HCT116 (cell line): ENCODE results near the gene LACTB. TPM values are rescaled to one million over a fixed set of nuclear protein-coding genes. Genes with fewer than 3 reads are reported as not detected.

ENCODE experiments used
- ATAC-seq: fragments of 200-7000 bp; cut with Tn5 transposase; 2 replicates; pipeline ENCODE4 v1.9.1; 2020; ENCODE audit warnings: mild to moderate bottlenecking, moderate library complexity
- BruUV-seq: library from RNA; stranded (reverse); fragments of 400-500 nt; replicated peaks from 2 replicates; lab custom pipeline; 2021; lab: Mats Ljungman, UMichigan
- CTCF ChIA-PET: fragments of 300-600 bp; sonication (Branson Sonifier 250); formaldehyde crosslinking; loops from one replicate; lab custom pipeline; 2021; ENCODE audit warnings: antibody characterized with exemption; lab: Charles Lee
- POLR2A ChIA-PET: fragments of 300-600, 350-600 bp; sonication (Branson Sonifier 250); formaldehyde crosslinking; loops from one replicate; lab custom pipeline; 2021; ENCODE audit warnings: antibody characterized with exemption; lab: Charles Lee
- RAD21 ChIA-PET, 2 experiments: fragments of 300-600 bp; sonication (Branson Sonifier 250); formaldehyde crosslinking; loops; one replicate each; lab custom pipeline; 2023; ENCODE audit warnings: low total read pairs in 2 of 2; ENCODE audit not compliant: uncharacterized antibody in 2 of 2, unreplicated experiment in 2 of 2, low non-redundant PET in 1 of 2; lab: Charles Lee
- DNase-seq: peaks from one replicate; pipeline ENCODE4 v3.0.0-alpha.2; 2010; ENCODE audit warnings: low read depth, low spot score
- H2AFZ ChIP-seq: fragments of 200-600 bp; shearing (Covaris generic), sonication (generic); 2 replicates; pipeline ENCODE4 v1.6.1; 2017; ENCODE audit warnings: low read depth, mixed run types, mixed read lengths, antibody characterized with exemption, low read length; ENCODE audit not compliant: poor library complexity, severe bottlenecking
- H3K27ac ChIP-seq: 2 replicates; pipeline ENCODE4 v1.5.1; 2012; ENCODE audit warnings: low read depth, low read length
- H3K27me3 ChIP-seq: fragments of 200-600 bp; sonication (generic); 2 replicates; pipeline ENCODE4 v1.6.1; 2016; ENCODE audit warnings: mixed run types, low read length, mixed read lengths; ENCODE audit not compliant: insufficient read depth
- H3K36me3 ChIP-seq, 2 experiments: fragments of 200-500 bp in 1 of 2; fragments of 200-600 bp in 1 of 2; sonication (Bioruptor generic) in 1 of 2; sonication (generic) in 1 of 2; 2 replicates each; pipeline versions ENCODE4 v1.5.1 to v1.6.1; 2014 to 2016; ENCODE audit warnings: low read length in 2 of 2, inconsistent platforms in 1 of 2, mixed read lengths in 1 of 2, mixed run types in 1 of 2; ENCODE audit not compliant: insufficient read depth in 2 of 2, control insufficient read depth in 1 of 2
- H3K4me1 ChIP-seq, 2 experiments: fragments of 200-600 bp in 1 of 2; sonication (generic) in 1 of 2; 2 replicates each; pipeline versions ENCODE4 v1.5.1 to v1.6.1; 2012 to 2017; ENCODE audit warnings: low read length in 2 of 2, inconsistent platforms in 1 of 2, mild to moderate bottlenecking in 1 of 2, mixed read lengths in 1 of 2, mixed run types in 1 of 2, moderate library complexity in 1 of 2; ENCODE audit not compliant: insufficient read depth in 2 of 2, control insufficient read depth in 1 of 2
- H3K4me2 ChIP-seq: fragments of 200-600 bp; sonication (generic); 2 replicates; pipeline ENCODE4 v1.6.1; 2017; ENCODE audit warnings: mixed run types, low read length, mixed read lengths
- H3K4me3 ChIP-seq, 2 experiments: fragments of 200-600 bp in 1 of 2; sonication (generic) in 1 of 2; replicated peaks in 1 of 2; 2 replicates each; pipeline ENCODE4 v1.5.1; 2011 to 2016; ENCODE audit warnings: low read length in 2 of 2, control low read depth in 1 of 2, low read depth in 1 of 2, mild to moderate bottlenecking in 1 of 2, mixed read lengths in 1 of 2, mixed run types in 1 of 2
- H3K79me2 ChIP-seq: fragments of 200-600 bp; sonication (generic); 2 replicates; pipeline ENCODE4 v1.6.1; 2017; ENCODE audit warnings: mild to moderate bottlenecking, mixed run types, low read length, moderate library complexity, mixed read lengths; ENCODE audit not compliant: insufficient read depth
- H3K9ac ChIP-seq: fragments of 200-600 bp; sonication (generic); 2 replicates; pipeline ENCODE4 v1.6.1; 2016; ENCODE audit warnings: low read length, mixed read lengths
- H3K9me2 ChIP-seq: fragments of 200-600 bp; sonication (generic), shearing (Covaris generic); 2 replicates; pipeline ENCODE4 v1.6.1; 2017; ENCODE audit warnings: mixed run types, mild to moderate bottlenecking, moderate library complexity; ENCODE audit not compliant: insufficient read depth
- H3K9me3 ChIP-seq, 2 experiments: fragments of 200-500 bp in 1 of 2; fragments of 200-600 bp in 1 of 2; sonication (Bioruptor generic) in 1 of 2; sonication (generic) in 1 of 2; 2 replicates each; pipeline ENCODE4 v1.6.1; 2014 to 2017; ENCODE audit warnings: low read length in 2 of 2, mixed read lengths in 2 of 2, inconsistent platforms in 1 of 2, low read depth in 1 of 2, mild to moderate bottlenecking in 1 of 2, mixed run types in 1 of 2, moderate library complexity in 1 of 2; ENCODE audit not compliant: control insufficient read depth in 1 of 2, insufficient read depth in 1 of 2
- H4K20me1 ChIP-seq: fragments of 200-600 bp; sonication (generic), shearing (Covaris generic); 2 replicates; pipeline ENCODE4 v1.6.1; 2017; ENCODE audit warnings: mixed run types, mild to moderate bottlenecking, moderate library complexity; ENCODE audit not compliant: insufficient read depth
- ATF3 ChIP-seq: IDR thresholded peaks from 2 replicates; pipeline ENCODE4 v1.6.1; 2012
- CEBPB ChIP-seq: IDR thresholded peaks from 2 replicates; pipeline ENCODE4 v1.6.1; 2012; ENCODE audit warnings: low read depth
- EGR1 ChIP-seq: IDR thresholded peaks from 2 replicates; pipeline ENCODE4 v1.6.1; 2012; ENCODE audit warnings: low read depth
- EZH2 ChIP-seq: fragments of 200-600 bp; sonication (generic); IDR thresholded peaks from 2 replicates; pipeline ENCODE4 v1.6.1; 2017; ENCODE audit warnings: antibody characterized with exemption, mixed run types
- FOSL1 ChIP-seq: IDR thresholded peaks from 2 replicates; pipeline ENCODE4 v1.6.1; 2012; ENCODE audit warnings: low read depth
- MAX ChIP-seq: IDR thresholded peaks from 2 replicates; pipeline ENCODE4 v1.6.1; 2012
- POLR2A ChIP-seq: IDR thresholded peaks from 2 replicates; pipeline ENCODE4 v1.7.0; 2011; ENCODE audit warnings: borderline replicate concordance; ENCODE audit not compliant: insufficient read depth, insufficient read length; ENCODE audit errors: extremely low read depth
- POLR2AphosphoS5 ChIP-seq: IDR thresholded peaks from 2 replicates; pipeline ENCODE4 v1.6.1; 2011; ENCODE audit warnings: mild to moderate bottlenecking, low read depth, low read length, moderate library complexity
- SIN3A ChIP-seq: IDR thresholded peaks from 2 replicates; pipeline ENCODE4 v1.6.1; 2012; ENCODE audit warnings: low read depth
- YY1 ChIP-seq: IDR thresholded peaks from 2 replicates; pipeline ENCODE4 v1.6.1; 2011; ENCODE audit warnings: low read length, low read depth, moderate library complexity, mild to moderate bottlenecking; ENCODE audit not compliant: insufficient replicate concordance; ENCODE audit errors: extremely low read depth
- ZBTB33 ChIP-seq: IDR thresholded peaks from 2 replicates; pipeline ENCODE4 v1.6.1; 2011; ENCODE audit warnings: mild to moderate bottlenecking, low read length, moderate library complexity; ENCODE audit not compliant: insufficient replicate concordance; ENCODE audit errors: extremely low read depth
- ZNF274 ChIP-seq: fragments of 200-500 bp; sonication (Bioruptor generic); IDR thresholded peaks from 2 replicates; pipeline ENCODE4 v1.6.1; 2014; ENCODE audit warnings: mild to moderate bottlenecking, low read depth, low read length, inconsistent platforms
- intact Hi-C: fragments of 100-400 bp; cut with micrococcal nuclease; formaldehyde crosslinking; loops from 2 replicates; pipeline ENCODE4 v1.10.0; 2022
- total RNA-seq: library from RNA; stranded (reverse); gene quantifications from one replicate; pipeline ENCODE4 v1.2.1, GENCODE V29; 2021; ENCODE audit not compliant: unreplicated experiment

The LACTB gene
- total RNA-seq, 1 experiment from 2014 or later: 7.6 TPM

GRCh38 chr15:63090887-63091286 lies 30.8 kb upstream of the LACTB start:
- H3K4me3 ChIP-seq: no peak overlapping the region
- intact Hi-C loops: no loop called here
- H3K4me1 ChIP-seq: no peaks in the 10 kb centered on the region
- H3K9me2 ChIP-seq: no peaks in the 10 kb centered on the region
- no peak overlapping the region for H3K27ac ChIP-seq
- no peaks in the 10 kb centered on the region for H3K79me2 ChIP-seq
- no peak overlapping the region for H2AFZ ChIP-seq
- no peak for TF ChIP-seq ZBTB33
- TF ChIP-seq YY1: no peak
- TF ChIP-seq CEBPB: no peak
- TF ChIP-seq POLR2A: no peak
- TF ChIP-seq SIN3A: no peak
- no peak for TF ChIP-seq POLR2AphosphoS5
- no peak for TF ChIP-seq MAX
- no peak for TF ChIP-seq ZNF274
- no peak for TF ChIP-seq FOSL1
- TF ChIP-seq ATF3: no peak
- TF ChIP-seq EZH2: no peak
- TF ChIP-seq EGR1: no peak
- POLR2A ChIA-PET: no interaction called here
- no peak for DNase-seq
- CTCF ChIA-PET: interaction anchor here (3.6 kb wide), 1 partner anchor 43 kb away, joined by 18 read pairs; no protein-coding TSS in a partner anchor
- H3K9me3 ChIP-seq: no peaks in the 10 kb centered on the region
- H3K9ac ChIP-seq: no peak overlapping the region
- H3K27me3 ChIP-seq: no peaks in the 10 kb centered on the region
- no peaks in the 10 kb centered on the region for H4K20me1 ChIP-seq
- RAD21 ChIA-PET: no interaction called here
- H3K36me3 ChIP-seq: no peaks in the 10 kb centered on the region
- no peak overlapping the region for H3K4me2 ChIP-seq
- BruUV-seq: no TSS peak
- no peak for ATAC-seq
